ENCODE results near the gene ASPG. TPM values are rescaled to one million over a fixed set of nuclear protein-coding genes. Genes with fewer than 3 reads are reported as not detected.

The ASPG gene
- total RNA-seq, 1 experiment from 2014 or later, result not detected

- Histone ChIP-seq H3K4me1 (ENCODE audit: control insufficient read depth, insufficient read depth, low read length) (no peaks in the 10 kb centered on the region), H3K27me3 (ENCODE audit: control insufficient read depth, insufficient read depth, low read length) (no peaks in the 10 kb centered on the region), H3K9me3 (ENCODE audit: control insufficient read depth, insufficient read depth, low read depth, low read length) (no peaks in the 10 kb centered on the region), H3K36me3 (ENCODE audit: control insufficient read depth, insufficient read depth, low read length) (no peaks in the 10 kb centered on the region), H3K4me3 (ENCODE audit: low read depth in 2 of 2, low read length in 2 of 2) (no peak overlapping the region), H3K27ac (ENCODE audit: low read length) (no peak overlapping the region)
- ChIA-PET POLR2A (no interaction called here), CTCF (no interaction called here)
- no TSS peak for BruUV-seq (replicated peaks)
- ATAC-seq (no peak), DNase-seq (ENCODE audit: low read depth, low spot score) (no peak)
- in situ Hi-C loops (cut with HindIII; ENCODE audit: low pct_unique_long_range_greater_than_20kb, low sequenced_read_pairs) (no loop called here), intact Hi-C loops (cut with micrococcal nuclease; ENCODE audit: unreplicated experiment) (no loop called here)
- TF ChIP-seq REST (IDR thresholded peaks at IDR 0.05; ENCODE audit: insufficient read depth in 1 of 2, low read depth in 2 of 2, low read length in 1 of 2) (no peak), CTCF (IDR thresholded peaks at IDR 0.05) (no peak), POLR2AphosphoS5 (IDR thresholded peaks at IDR 0.05; ENCODE audit: low read depth, low read length) (no peak)
Observed at GRCh38 chr14:104048758-104049507, 36.6 kb upstream of the ASPG start.

- H3K27ac ChIP-seq (ENCODE audit: low read length), result no peak overlapping the region
Observed at GRCh38 chr14:104049576-104050240, 35.8 kb upstream of the ASPG start.

More at GRCh38 chr14:104049576-104050240, 35.8 kb upstream of the ASPG start:
- Histone ChIP-seq H3K4me1 (ENCODE audit: control insufficient read depth, insufficient read depth, low read length) (no peaks in the 10 kb centered on the region), H3K36me3 (ENCODE audit: control insufficient read depth, insufficient read depth, low read length) (no peaks in the 10 kb centered on the region), H3K27me3 (ENCODE audit: control insufficient read depth, insufficient read depth, low read length) (no peaks in the 10 kb centered on the region), H3K9me3 (ENCODE audit: control insufficient read depth, insufficient read depth, low read depth, low read length) (no peaks in the 10 kb centered on the region), H3K4me3 (ENCODE audit: low read depth in 2 of 2, low read length in 2 of 2) (no peak overlapping the region)
- BruUV-seq (replicated peaks), result no TSS peak
- in situ Hi-C loops (cut with HindIII; ENCODE audit: low pct_unique_long_range_greater_than_20kb, low sequenced_read_pairs), result no loop called here
- ChIA-PET POLR2A (no interaction called here), CTCF (no interaction called here)
- DNase-seq (ENCODE audit: low read depth, low spot score) (no peak), ATAC-seq (no peak)
- intact Hi-C loops (cut with micrococcal nuclease; ENCODE audit: unreplicated experiment), result no loop called here
- TF ChIP-seq CTCF (IDR thresholded peaks at IDR 0.05) (no peak), POLR2AphosphoS5 (IDR thresholded peaks at IDR 0.05; ENCODE audit: low read depth, low read length) (no peak), SIN3A (IDR thresholded peaks at IDR 0.05; ENCODE audit: borderline replicate concordance, insufficient read depth, low read depth, low read length) (no peak)

Data from Panc1 (cell line).